ENCODE measurements around the gene PSMD11. TPM values are rescaled to one million over a fixed set of nuclear protein-coding genes. Genes with fewer than 3 reads are reported as not detected.

PSMD11 gene
- total RNA-seq, 1 experiment from 2014 or later = 163 TPM

DNA sequence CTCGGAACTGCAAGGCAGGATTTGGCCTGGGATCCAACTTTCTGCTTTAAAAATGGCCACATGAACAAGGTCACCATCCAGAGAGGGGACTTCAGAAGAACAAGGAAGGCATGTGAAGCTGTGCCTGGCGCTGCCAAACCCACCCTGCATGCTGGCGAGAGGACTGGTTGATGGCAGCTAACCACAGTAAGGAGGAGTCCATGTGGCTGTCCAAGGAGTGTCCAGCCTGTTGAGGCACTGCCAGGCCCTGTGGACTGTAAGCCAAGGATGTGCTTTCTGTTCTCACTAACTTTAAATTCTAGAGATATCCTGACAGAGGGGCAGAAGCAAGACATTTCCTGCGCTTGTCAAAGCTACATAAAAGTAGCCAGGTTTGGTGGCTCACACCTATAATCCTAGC is 82.8 kb downstream of the PSMD11 start:
- intact Hi-C loops (cut with micrococcal nuclease) = no loop called here
- CTCF ChIA-PET = no interaction called here

DNA sequence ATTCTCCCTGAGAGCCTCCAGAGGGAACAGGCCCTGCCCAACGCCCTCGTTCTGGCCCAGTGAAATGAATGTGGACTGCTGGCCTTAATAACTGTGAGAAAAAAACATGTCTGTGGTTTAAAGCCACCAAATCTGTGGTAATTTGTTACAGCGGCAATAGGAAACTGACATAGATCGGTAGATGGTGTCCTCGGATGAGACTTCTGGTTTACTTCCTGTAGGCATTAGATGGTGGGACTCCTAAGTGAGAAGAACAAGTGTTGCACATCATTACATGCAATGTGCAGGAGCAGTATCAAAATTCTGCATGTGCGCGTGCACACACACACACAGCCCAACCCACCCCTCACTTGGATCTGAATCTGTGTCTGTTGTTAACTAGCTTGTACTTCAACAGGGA is 84.5 kb downstream of the PSMD11 start:
- Histone ChIP-seq H3K79me2 (ENCODE audit: low read length) (no peaks in the 10 kb centered on the region), H3K27ac (ENCODE audit: low read length) (no peak overlapping the region), H3K27me3 (ENCODE audit: low read length) (no peaks in the 10 kb centered on the region), H3F3A (ENCODE audit: low read length, unreplicated experiment) (no peaks in the 10 kb centered on the region), H3K9me3 (ENCODE audit: low read length) (no peaks in the 10 kb centered on the region), H4K20me1 (ENCODE audit: low read length) (no peaks in the 10 kb centered on the region), H3K9me2 (replicated peaks; ENCODE audit: low read length) (no peaks in the 10 kb centered on the region), H3K36me3 (ENCODE audit: low read depth, low read length) (no peaks in the 10 kb centered on the region), H3K4me1 (ENCODE audit: insufficient read depth, low read length) (no peaks in the 10 kb centered on the region), H2AFZ (ENCODE audit: low read length) (no peak overlapping the region), H3K4me3 (ENCODE audit: low read length) (no peak overlapping the region), H3K4me2 (ENCODE audit: low read length) (no peak overlapping the region), H3K9ac (ENCODE audit: low read length) (no peak overlapping the region)
- CTCF ChIA-PET = no interaction called here
- intact Hi-C loops (cut with micrococcal nuclease) = no loop called here
- DNase-seq = no peak
- no TSS peak for BruUV-seq (replicated peaks)
- TF ChIP-seq EZH2 (IDR thresholded peaks at IDR 0.05; ENCODE audit: low read length, unreplicated experiment) (no peak), EZH2phosphoT487 (IDR thresholded peaks at IDR 0.05; ENCODE audit: borderline replicate concordance, low read length) (no peak)
- TF ChIP-seq, protein P1, sequence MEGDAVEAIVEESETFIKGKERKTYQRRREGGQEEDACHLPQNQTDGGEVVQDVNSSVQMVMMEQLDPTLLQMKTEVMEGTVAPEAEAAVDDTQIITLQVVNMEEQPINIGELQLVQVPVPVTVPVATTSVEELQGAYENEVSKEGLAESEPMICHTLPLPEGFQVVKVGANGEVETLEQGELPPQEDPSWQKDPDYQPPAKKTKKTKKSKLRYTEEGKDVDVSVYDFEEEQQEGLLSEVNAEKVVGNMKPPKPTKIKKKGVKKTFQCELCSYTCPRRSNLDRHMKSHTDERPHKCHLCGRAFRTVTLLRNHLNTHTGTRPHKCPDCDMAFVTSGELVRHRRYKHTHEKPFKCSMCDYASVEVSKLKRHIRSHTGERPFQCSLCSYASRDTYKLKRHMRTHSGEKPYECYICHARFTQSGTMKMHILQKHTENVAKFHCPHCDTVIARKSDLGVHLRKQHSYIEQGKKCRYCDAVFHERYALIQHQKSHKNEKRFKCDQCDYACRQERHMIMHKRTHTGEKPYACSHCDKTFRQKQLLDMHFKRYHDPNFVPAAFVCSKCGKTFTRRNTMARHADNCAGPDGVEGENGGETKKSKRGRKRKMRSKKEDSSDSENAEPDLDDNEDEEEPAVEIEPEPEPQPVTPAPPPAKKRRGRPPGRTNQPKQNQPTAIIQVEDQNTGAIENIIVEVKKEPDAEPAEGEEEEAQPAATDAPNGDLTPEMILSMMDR (conservative IDR thresholded peaks at IDR 0.05; ENCODE audit: low read depth, low read length) = no peak
- POLR2A ChIA-PET (ENCODE audit: unreplicated experiment) = no interaction called here
- no peak for ATAC-seq

More for the DNA sequence above, 82.8 kb downstream of the PSMD11 start:
- no peak overlapping the region for H2AFZ ChIP-seq (ENCODE audit: low read length)
- no TSS peak for BruUV-seq (replicated peaks)
- ATAC-seq = no peak
- H3K4me2 ChIP-seq (ENCODE audit: low read length) = no peak overlapping the region
- H3K9ac ChIP-seq (ENCODE audit: low read length) = no peak overlapping the region
- H4K20me1 ChIP-seq (ENCODE audit: low read length) = no peaks in the 10 kb centered on the region
- H3K27me3 ChIP-seq (ENCODE audit: low read length) = no peaks in the 10 kb centered on the region
- H3K9me3 ChIP-seq (ENCODE audit: low read length) = no peaks in the 10 kb centered on the region
- no peaks in the 10 kb centered on the region for H3K9me2 ChIP-seq (replicated peaks; ENCODE audit: low read length)
- no peaks in the 10 kb centered on the region for H3K36me3 ChIP-seq (ENCODE audit: low read depth, low read length)
- no peaks in the 10 kb centered on the region for H3K79me2 ChIP-seq (ENCODE audit: low read length)
- no peak for TF ChIP-seq EZH2phosphoT487 (IDR thresholded peaks at IDR 0.05; ENCODE audit: borderline replicate concordance, low read length)
- no peak for TF ChIP-seq EZH2 (IDR thresholded peaks at IDR 0.05; ENCODE audit: low read length, unreplicated experiment)
- no peak for DNase-seq
- POLR2A ChIA-PET (ENCODE audit: unreplicated experiment) = no interaction called here
- no peak overlapping the region for H3K4me3 ChIP-seq (ENCODE audit: low read length)
- no peaks in the 10 kb centered on the region for H3F3A ChIP-seq (ENCODE audit: low read length, unreplicated experiment)
- no peaks in the 10 kb centered on the region for H3K4me1 ChIP-seq (ENCODE audit: insufficient read depth, low read length)
- H3K27ac ChIP-seq (ENCODE audit: low read length) = no peak overlapping the region

DNA sequence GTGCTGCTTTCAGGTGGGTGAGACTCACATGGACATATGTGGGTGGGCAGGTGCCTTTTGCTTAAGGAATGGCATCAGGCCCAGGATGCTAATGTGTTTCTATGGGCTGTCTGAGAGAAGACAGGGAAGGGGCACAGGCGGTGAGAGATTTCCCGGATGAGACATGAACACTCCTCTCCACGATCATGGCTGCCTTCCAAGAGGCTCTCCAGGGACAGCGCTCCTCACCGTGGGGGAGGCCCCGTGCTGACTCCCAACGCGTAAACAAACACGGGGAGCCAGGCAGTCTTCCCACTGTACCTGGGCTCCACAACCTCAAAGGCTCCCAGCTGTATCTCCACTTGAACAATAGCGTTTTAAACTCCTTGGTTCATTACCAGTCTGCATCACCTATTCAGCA is 85.3 kb downstream of the PSMD11 start:
- Histone ChIP-seq H3K36me3 (ENCODE audit: low read depth, low read length) (no peaks in the 10 kb centered on the region), H3K9me3 (ENCODE audit: low read length) (no peaks in the 10 kb centered on the region), H3K79me2 (ENCODE audit: low read length) (no peaks in the 10 kb centered on the region), H4K20me1 (ENCODE audit: low read length) (no peaks in the 10 kb centered on the region), H3K9ac (ENCODE audit: low read length) (no peak overlapping the region), H3K4me1 (ENCODE audit: insufficient read depth, low read length) (no peaks in the 10 kb centered on the region), H3K27ac (ENCODE audit: low read length) (no peak overlapping the region), H3K27me3 (ENCODE audit: low read length) (no peaks in the 10 kb centered on the region), H3K4me2 (ENCODE audit: low read length) (no peak overlapping the region), H2AFZ (ENCODE audit: low read length) (no peak overlapping the region), H3F3A (ENCODE audit: low read length, unreplicated experiment) (no peaks in the 10 kb centered on the region), H3K9me2 (replicated peaks; ENCODE audit: low read length) (no peaks in the 10 kb centered on the region), H3K4me3 (ENCODE audit: low read length) (no peak overlapping the region)
- CTCF ChIA-PET = no interaction called here
- intact Hi-C loops (cut with micrococcal nuclease) = no loop called here
- TF ChIP-seq, protein P1 (conservative IDR thresholded peaks at IDR 0.05; ENCODE audit: low read depth, low read length) = no peak
- TF ChIP-seq EZH2 (IDR thresholded peaks at IDR 0.05; ENCODE audit: low read length, unreplicated experiment) (no peak), EZH2phosphoT487 (IDR thresholded peaks at IDR 0.05; ENCODE audit: borderline replicate concordance, low read length) (no peak)
- BruUV-seq (replicated peaks) = no TSS peak
- ATAC-seq (no peak), DNase-seq (no peak)
- POLR2A ChIA-PET (ENCODE audit: unreplicated experiment) = no interaction called here

Other genes with a start within 250 kb of the PSMD11 start
- not detected in 2 replicates for gene RHBDL3, start 178.7 kb upstream of the PSMD11 start, total RNA-seq (2014; rRNA removed)
- 17.5 and 27.0 TPM in 2 replicates for gene C17orf75, start 102.3 kb upstream of the PSMD11 start, total RNA-seq (2014; rRNA removed)
- gene ZNF207, start 94.4 kb upstream of the PSMD11 start, total RNA-seq (2014; rRNA removed) = 76.5 and 84.6 TPM in 2 replicates
- 1.7 and 3.0 TPM in 2 replicates for gene CDK5R1, start 42.5 kb downstream of the PSMD11 start, total RNA-seq (2014; rRNA removed)

Data from PC-3 (cell line).